ENCODE results near the gene EBF3. TPM values are rescaled to one million over a fixed set of nuclear protein-coding genes. Genes with fewer than 3 reads are reported as not detected.

The EBF3 gene
- total RNA-seq, 1 experiment from 2014 or later: not detected

- CTCF ChIA-PET: no interaction called here
- Histone ChIP-seq H3K4me3 (no peak overlapping the region), H3K27ac (no peak overlapping the region), H3K79me2 (ENCODE audit: low read depth) (no peaks in the 10 kb centered on the region), H3K36me3 (ENCODE audit: low read depth) (no peaks in the 10 kb centered on the region), H3K9me2 (ENCODE audit: insufficient read depth) (no peaks in the 10 kb centered on the region), H3K27me3 (ENCODE audit: insufficient read depth, low read depth) (peaks cover 65% of the 10 kb centered on the region), H4K20me1 (ENCODE audit: insufficient read depth) (no peaks in the 10 kb centered on the region), H3K9me3 (ENCODE audit: insufficient read depth, low read depth) (no peaks in the 10 kb centered on the region), H2AFZ (no peak overlapping the region), H3K4me1 (replicated peaks; ENCODE audit: insufficient read depth) (no peaks in the 10 kb centered on the region), H3F3A (ENCODE audit: insufficient read depth, low read depth) (no peaks in the 10 kb centered on the region), H3K4me2 (no peak overlapping the region)
- no TSS peak for BruUV-seq (replicated peaks)
- TF ChIP-seq CTCF (conservative IDR thresholded peaks at IDR 0.05) (no peak), EZH2 (IDR thresholded peaks at IDR 0.05; ENCODE audit: low read depth) (no peak)
- intact Hi-C loops (cut with micrococcal nuclease; ENCODE audit: unreplicated experiment): no loop called here
- POLR2A ChIA-PET (ENCODE audit: unreplicated experiment): no interaction called here
- no peak for DNase-seq
Measured at GRCh38 chr10:129912166-129912917, 51.7 kb downstream of the EBF3 start.

GRCh38 chr10:129911451-129912165 lies 52.5 kb downstream of the EBF3 start:
- Histone ChIP-seq H3K4me1 (replicated peaks; ENCODE audit: insufficient read depth) (no peaks in the 10 kb centered on the region), H3K27ac (no peak overlapping the region), H3K9me3 (ENCODE audit: insufficient read depth, low read depth) (no peaks in the 10 kb centered on the region), H3K4me2 (no peak overlapping the region), H2AFZ (no peak overlapping the region), H3K4me3 (no peak overlapping the region), H3F3A (ENCODE audit: insufficient read depth, low read depth) (no peaks in the 10 kb centered on the region), H3K9me2 (ENCODE audit: insufficient read depth) (no peaks in the 10 kb centered on the region), H3K79me2 (ENCODE audit: low read depth) (no peaks in the 10 kb centered on the region), H4K20me1 (ENCODE audit: insufficient read depth) (no peaks in the 10 kb centered on the region), H3K36me3 (ENCODE audit: low read depth) (no peaks in the 10 kb centered on the region), H3K27me3 (ENCODE audit: insufficient read depth, low read depth) (peaks cover 73% of the 10 kb centered on the region)
- ChIA-PET POLR2A (ENCODE audit: unreplicated experiment) (no interaction called here), CTCF (no interaction called here)
- intact Hi-C loops (cut with micrococcal nuclease; ENCODE audit: unreplicated experiment): no loop called here
- DNase-seq: no peak
- no peak for TF ChIP-seq CTCF (conservative IDR thresholded peaks at IDR 0.05)
- TF ChIP-seq EZH2 (IDR thresholded peaks at IDR 0.05; ENCODE audit: low read depth): no peak
- BruUV-seq (replicated peaks): no TSS peak

- no peaks in the 10 kb centered on the region for H3F3A ChIP-seq (ENCODE audit: insufficient read depth, low read depth)
- H3K4me3 ChIP-seq: no peak overlapping the region
- H3K4me2 ChIP-seq: no peak overlapping the region
- no peak overlapping the region for H2AFZ ChIP-seq
- no peak overlapping the region for H3K27ac ChIP-seq
- BruUV-seq (replicated peaks): no TSS peak
- H3K36me3 ChIP-seq (ENCODE audit: low read depth): no peaks in the 10 kb centered on the region
- POLR2A ChIA-PET (ENCODE audit: unreplicated experiment): no interaction called here
- intact Hi-C loops (cut with micrococcal nuclease; ENCODE audit: unreplicated experiment): no loop called here
- H3K9me3 ChIP-seq (ENCODE audit: insufficient read depth, low read depth): no peaks in the 10 kb centered on the region
- CTCF ChIA-PET: no interaction called here
- TF ChIP-seq EZH2 (IDR thresholded peaks at IDR 0.05; ENCODE audit: low read depth) (no peak), CTCF (conservative IDR thresholded peaks at IDR 0.05) (no peak)
- peaks cover 79% of the 10 kb centered on the region for H3K27me3 ChIP-seq (ENCODE audit: insufficient read depth, low read depth)
- no peaks in the 10 kb centered on the region for H3K79me2 ChIP-seq (ENCODE audit: low read depth)
- no peaks in the 10 kb centered on the region for H3K9me2 ChIP-seq (ENCODE audit: insufficient read depth)
- H4K20me1 ChIP-seq (ENCODE audit: insufficient read depth): no peaks in the 10 kb centered on the region
- DNase-seq: no peak
- no peaks in the 10 kb centered on the region for H3K4me1 ChIP-seq (replicated peaks; ENCODE audit: insufficient read depth)
Measured at GRCh38 chr10:129910861-129911260, 53.2 kb downstream of the EBF3 start.

All from PC-9 (cell line).